Stimulated activated CD4-positive, alpha-beta T cell treated with anti-CD3 and anti-CD28 coated beads, Interleukin-15, amount 100 ng/mL, for 48 hours (primary cell): ENCODE measurements around the gene KRTAP9-3.
"Not testable (repeated sequence)": the region's sequence is repeated elsewhere in the genome, so short reads cannot be mapped to it uniquely, and the experiment has no call there.

ENCODE experiments used
- DNase-seq, 2 donors: peaks; one replicate each; pipeline ENCODE4 v3.0.0-alpha.2; 2020; ENCODE audit warnings: low read depth in 2 of 2

Gene KRTAP9-3

DNA sequence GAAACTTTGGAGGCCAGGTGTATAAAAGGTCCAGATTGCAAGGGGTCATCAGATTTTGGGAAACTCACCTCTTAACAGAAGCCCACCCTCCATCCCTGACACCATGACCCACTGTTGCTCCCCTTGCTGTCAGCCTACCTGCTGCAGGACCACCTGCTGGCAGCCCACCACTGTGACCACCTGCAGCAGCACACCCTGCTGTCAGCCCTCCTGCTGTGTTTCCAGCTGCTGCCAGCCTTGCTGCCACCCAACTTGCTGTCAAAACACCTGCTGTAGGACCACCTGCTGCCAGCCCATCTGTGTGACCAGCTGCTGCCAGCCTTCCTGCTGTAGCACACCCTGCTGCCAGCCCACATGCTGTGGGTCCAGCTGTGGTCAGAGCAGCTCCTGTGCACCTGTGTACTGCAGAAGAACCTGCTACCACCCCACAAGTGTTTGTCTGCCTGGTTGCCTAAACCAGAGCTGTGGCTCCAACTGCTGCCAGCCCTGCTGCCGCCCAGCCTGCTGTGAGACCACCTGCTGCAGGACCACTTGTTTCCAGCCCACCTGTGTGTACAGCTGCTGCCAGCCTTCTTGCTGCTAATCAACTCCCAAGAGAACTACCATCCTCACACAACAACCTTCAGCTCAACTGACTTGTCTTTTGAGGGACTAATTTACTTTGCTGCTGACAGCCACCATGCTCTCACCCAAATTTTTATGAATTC is at the start of gene KRTAP9-3:
Gene KRTAP9-3 (plus strand): TSS at position 51 of the 707 bp plus-strand sequence. CDS start 53 bp downstream, at position 104.
- not testable (repeated sequence) for DNase-seq

DNA sequence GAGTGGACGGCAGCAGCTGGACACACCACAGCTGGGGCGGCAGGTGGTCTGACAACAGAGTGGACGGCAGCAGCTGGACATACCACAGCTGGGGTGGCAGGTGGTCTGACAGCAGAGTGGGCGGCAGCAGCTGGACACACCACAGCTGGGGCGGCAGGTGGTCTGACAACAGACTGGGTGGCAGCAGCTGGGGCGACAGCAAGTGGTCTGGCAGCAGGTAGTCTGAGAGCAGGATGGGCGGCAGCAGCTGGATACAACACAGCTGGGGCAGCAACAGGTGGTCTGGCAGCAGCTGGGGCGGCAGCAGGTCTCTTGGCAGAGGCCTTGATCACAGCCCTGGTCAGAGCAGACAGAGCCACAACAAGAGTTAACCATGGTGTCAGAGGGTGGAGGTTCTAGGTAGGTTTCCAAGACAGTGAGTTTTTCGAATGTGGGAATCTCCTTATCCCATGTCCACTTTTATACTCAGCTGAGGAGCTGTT is 47.7 kb upstream of the KRTAP9-3 start, which contains the start of gene KRTAP4-1:
Gene KRTAP4-1 (minus strand): TSS at position 432 of the 482 bp plus-strand sequence. CDS start 57 bp downstream, at position 375.
- DNase-seq = no peak

- no peak for DNase-seq
Observed at GRCh38 chr17:41185001-41185400, 47.2 kb upstream of the KRTAP9-3 start.

GRCh38 chr17:41186872-41187271 is 45.4 kb upstream of the KRTAP9-3 start:
- DNase-seq = no peak

GRCh38 chr17:41189837-41190318 is 42.4 kb upstream of the KRTAP9-3 start, which contains the start of gene KRTAP9-1:
Gene KRTAP9-1, plus strand, starts transcription at chr17:41189887. Its CDS starts 0 bp downstream, at chr17:41189887.
- DNase-seq = not testable (repeated sequence)

GRCh38 chr17:41190328-41190727 is 41.9 kb upstream of the KRTAP9-3 start:
- no peak for DNase-seq

DNA sequence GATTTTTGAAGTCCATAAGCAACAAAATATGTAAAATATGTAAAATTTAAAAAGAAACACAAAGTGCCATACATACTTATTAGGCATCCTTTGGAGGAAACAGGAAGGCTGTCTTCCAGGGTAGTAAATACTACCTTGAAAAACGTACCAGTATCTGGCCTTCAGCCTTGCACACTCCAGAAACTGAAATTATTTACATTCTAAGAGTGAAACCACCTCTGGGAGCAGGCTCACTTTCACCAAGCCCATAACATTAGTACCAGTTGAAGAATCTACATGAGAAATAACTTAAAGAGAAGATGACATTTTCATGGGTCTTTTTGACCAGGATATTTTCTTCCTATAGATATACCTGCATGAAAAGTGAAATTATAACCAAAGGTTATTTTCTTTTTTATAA is 36.2 kb upstream of the KRTAP9-3 start:
- no peak for DNase-seq

- DNase-seq = no peak
Observed at GRCh38 chr17:41199421-41200078, 32.7 kb upstream of the KRTAP9-3 start.

DNA sequence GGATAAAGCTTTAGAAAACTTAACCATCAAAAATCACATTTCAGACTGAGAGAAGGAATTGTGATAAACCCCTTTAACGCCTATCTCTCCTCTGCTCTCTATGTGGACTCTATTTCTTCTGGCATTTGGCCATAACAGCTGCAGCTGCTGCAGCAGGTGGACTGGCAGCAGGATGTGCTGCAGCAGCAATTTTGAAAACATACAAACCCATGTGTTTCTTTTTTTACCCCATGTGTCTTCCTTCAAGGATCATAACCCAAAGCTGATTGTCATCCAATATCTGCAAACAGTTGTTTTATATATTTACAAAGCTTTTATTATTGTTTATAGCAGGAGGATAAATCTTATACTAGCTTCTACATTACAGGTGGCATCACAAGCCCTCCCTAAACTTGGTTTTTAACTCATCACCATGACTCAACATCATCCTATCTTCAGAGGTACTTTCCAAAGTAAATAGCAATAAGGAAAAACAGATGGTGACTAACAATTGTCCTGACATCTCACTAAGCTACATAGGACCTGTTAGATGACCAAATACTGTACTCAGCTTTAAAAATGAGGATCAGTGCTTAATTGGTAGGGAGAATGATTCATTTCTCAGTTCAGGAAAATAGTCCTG is 20.3 kb upstream of the KRTAP9-3 start:
- no peak for DNase-seq

- no peak for DNase-seq
Observed at GRCh38 chr17:41212524-41213169, 19.6 kb upstream of the KRTAP9-3 start.

GRCh38 chr17:41215681-41216080 is 16.6 kb upstream of the KRTAP9-3 start:
- no peak for DNase-seq

GRCh38 chr17:41223821-41224220 is 8.4 kb upstream of the KRTAP9-3 start:
- no peak for DNase-seq

GRCh38 chr17:41226051-41226450 is 6.2 kb upstream of the KRTAP9-3 start:
- DNase-seq = no peak

- not testable (repeated sequence) for DNase-seq
Observed at GRCh38 chr17:41226598-41227095, 5.6 kb upstream of the KRTAP9-3 start, which contains the start of gene KRTAP9-2. Gene KRTAP9-2, plus strand, starts transcription at chr17:41226648. Its CDS starts 7 bp downstream, at chr17:41226655.

DNA sequence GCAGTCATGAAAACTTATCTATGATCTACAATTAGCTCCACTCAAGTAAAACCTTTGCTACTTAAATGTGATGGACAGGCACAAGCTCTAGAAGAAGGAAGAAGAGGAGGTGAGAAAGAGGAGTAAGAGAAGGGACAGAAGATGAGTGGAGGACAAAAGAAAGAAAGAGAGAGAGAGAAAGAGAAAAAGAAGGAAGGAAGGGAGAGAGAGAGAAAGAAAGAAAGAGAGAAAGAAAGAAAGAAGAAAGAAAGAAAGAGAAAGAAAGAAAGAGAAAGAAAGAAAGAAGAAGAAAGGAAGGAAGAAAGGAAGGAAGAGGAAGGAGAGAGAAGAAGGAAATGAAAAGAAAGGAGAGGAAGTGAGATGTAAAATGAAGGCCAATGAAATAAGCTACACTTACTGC is 2.2 kb upstream of the KRTAP9-3 start:
- no peak for DNase-seq

- no peak for DNase-seq
Observed at GRCh38 chr17:41231731-41232130, 518 bp upstream of the KRTAP9-3 start.

DNA sequence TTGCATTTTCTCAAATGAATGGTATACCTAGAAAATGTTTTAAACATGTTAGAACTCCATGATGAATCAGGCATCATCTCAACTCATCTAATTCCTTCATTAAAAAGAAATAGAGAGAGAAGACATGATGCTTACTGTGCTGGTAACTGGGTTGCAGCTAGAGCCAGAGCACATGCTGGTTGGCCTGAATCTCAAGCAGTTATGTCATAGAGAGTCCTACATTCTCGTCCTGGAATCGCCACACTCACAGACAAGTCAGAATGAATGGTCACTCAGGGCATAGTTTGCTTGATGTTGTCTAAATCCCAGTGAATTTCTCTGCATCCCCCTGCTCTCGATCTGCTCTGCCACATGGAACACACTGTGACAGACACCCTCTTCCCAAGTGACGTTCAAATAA is 4.9 kb downstream of the KRTAP9-3 start:
- not testable (repeated sequence) for DNase-seq

DNA sequence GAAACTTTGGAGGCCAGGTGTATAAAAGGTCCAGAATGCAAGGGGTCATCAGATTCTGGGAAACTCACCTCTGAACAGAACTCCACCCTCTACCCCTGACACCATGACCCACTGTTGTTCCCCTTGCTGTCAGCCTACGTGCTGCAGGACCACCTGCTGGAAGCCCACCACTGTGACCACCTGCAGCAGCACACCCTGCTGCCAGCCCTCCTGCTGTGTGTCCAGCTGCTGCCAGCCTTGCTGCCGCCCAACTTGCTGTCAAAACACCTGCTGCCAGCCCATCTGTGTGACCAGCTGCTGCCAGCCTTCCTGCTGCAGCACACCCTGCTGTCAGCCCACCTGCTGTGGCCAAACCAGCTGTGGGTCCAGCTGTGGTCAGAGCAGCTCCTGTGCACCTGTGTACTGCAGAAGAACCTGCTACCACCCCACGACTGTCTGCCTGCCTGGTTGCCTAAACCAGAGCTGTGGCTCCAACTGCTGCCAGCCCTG is 5.7 kb downstream of the KRTAP9-3 start, which contains the start of gene KRTAP9-8:
Gene KRTAP9-8 (plus strand): TSS at position 51 of the 489 bp plus-strand sequence. CDS start 53 bp downstream, at position 104.
- not testable (repeated sequence) for DNase-seq

GRCh38 chr17:41246995-41247787 is 14.9 kb downstream of the KRTAP9-3 start:
- not testable (repeated sequence) for DNase-seq

DNA sequence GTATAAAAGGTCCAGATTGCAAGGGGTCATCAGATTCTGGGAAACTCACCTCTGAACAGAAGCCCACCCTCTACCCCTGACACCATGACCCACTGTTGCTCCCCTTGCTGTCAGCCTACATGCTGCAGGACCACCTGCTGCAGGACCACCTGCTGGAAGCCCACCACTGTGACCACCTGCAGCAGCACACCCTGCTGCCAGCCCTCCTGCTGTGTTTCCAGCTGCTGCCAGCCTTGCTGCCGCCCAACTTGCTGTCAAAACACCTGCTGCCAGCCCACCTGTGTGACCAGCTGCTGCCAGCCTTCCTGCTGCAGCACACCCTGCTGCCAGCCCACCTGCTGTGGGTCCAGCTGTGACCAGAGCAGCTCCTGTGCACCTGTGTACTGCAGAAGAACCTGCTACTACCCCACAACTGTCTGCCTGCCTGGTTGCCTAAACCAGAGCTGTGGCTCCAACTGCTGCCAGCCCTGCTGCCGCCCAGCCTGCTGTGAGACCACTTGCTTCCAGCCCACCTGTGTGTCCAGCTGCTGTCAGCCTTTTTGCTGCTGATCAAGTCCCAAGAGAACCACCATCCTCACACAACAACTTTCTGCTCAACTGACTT is 17.5 kb downstream of the KRTAP9-3 start, which contains the start of gene KRTAP9-4:
Gene KRTAP9-4 (plus strand): TSS at position 51 of the 604 bp plus-strand sequence. CDS start 34 bp downstream, at position 85.
- not testable (repeated sequence) for DNase-seq
